GM21367 (cell line): Measurements from ENCODE around the gene WDPCP.
"Not testable (repeated sequence)": the region's sequence is repeated elsewhere in the genome, so short reads cannot be mapped to it uniquely, and the experiment has no call there.

ENCODE experiments used
- ATAC-seq: cut with Tn5 transposase; IDR thresholded peaks from one replicate; pipeline ENCODE4 v1.9.1; 2021; ENCODE audit not compliant: unreplicated experiment

The WDPCP gene

GRCh38 chr2:63374341-63374740 is 213.9 kb downstream of the WDPCP start:
- no peak for ATAC-seq

GRCh38 chr2:63372549-63372948 is 215.7 kb downstream of the WDPCP start:
- ATAC-seq, result no peak

- ATAC-seq, result no peak
Measured at GRCh38 chr2:63369146-63369545, 219.1 kb downstream of the WDPCP start.

- no peak for ATAC-seq
Measured at GRCh38 chr2:63364866-63365265, 223.4 kb downstream of the WDPCP start.

- not testable (repeated sequence) for ATAC-seq
Measured at GRCh38 chr2:63357722-63358121, 230.6 kb downstream of the WDPCP start.

GRCh38 chr2:63347361-63347760 is 240.9 kb downstream of the WDPCP start:
- ATAC-seq, result no peak

GRCh38 chr2:63346411-63346810 is 241.9 kb downstream of the WDPCP start:
- ATAC-seq, result no peak

GRCh38 chr2:63345285-63345633 is 243.0 kb downstream of the WDPCP start:
- no peak for ATAC-seq

- no peak for ATAC-seq
Measured at GRCh38 chr2:63344575-63345284, 243.5 kb downstream of the WDPCP start.

GRCh38 chr2:63343397-63344109 is 244.7 kb downstream of the WDPCP start:
- no peak for ATAC-seq

GRCh38 chr2:63340443-63340842 is 247.8 kb downstream of the WDPCP start:
- no peak for ATAC-seq

GRCh38 chr2:63334910-63335309 is 253.4 kb downstream of the WDPCP start:
- ATAC-seq, result no peak

- ATAC-seq, result no peak
Measured at GRCh38 chr2:63326473-63326872, 261.8 kb downstream of the WDPCP start.

GRCh38 chr2:63323662-63324061 is 264.6 kb downstream of the WDPCP start:
- not testable (repeated sequence) for ATAC-seq

- not testable (repeated sequence) for ATAC-seq
Measured at GRCh38 chr2:63321973-63322372, 266.3 kb downstream of the WDPCP start.

GRCh38 chr2:63320669-63321068 is 267.6 kb downstream of the WDPCP start:
- no peak for ATAC-seq

- no peak for ATAC-seq
Measured at GRCh38 chr2:63310614-63311013, 277.7 kb downstream of the WDPCP start.

- ATAC-seq, result no peak
Measured at GRCh38 chr2:63301481-63301880, 286.8 kb downstream of the WDPCP start.

- ATAC-seq, result no peak
Measured at GRCh38 chr2:63300835-63301234, 287.4 kb downstream of the WDPCP start.

GRCh38 chr2:63287956-63288355 is 300.3 kb downstream of the WDPCP start:
- no peak for ATAC-seq

GRCh38 chr2:63286520-63286919 is 301.8 kb downstream of the WDPCP start:
- not testable (repeated sequence) for ATAC-seq

- no peak for ATAC-seq
Measured at GRCh38 chr2:63283273-63283672, 305.0 kb downstream of the WDPCP start.

- ATAC-seq, result no peak
Measured at GRCh38 chr2:63272560-63272959, 315.7 kb downstream of the WDPCP start.
